ENCODE measurements around the gene SLIT2. TPM values are rescaled to one million over a fixed set of nuclear protein-coding genes. Genes with fewer than 3 reads are reported as not detected.

Gene SLIT2
- total RNA-seq, 1 donor from 2014 or later: 21.6 TPM

- Mint-ChIP-seq H3K27ac (ENCODE audit: unreplicated experiment) (no peak overlapping the region), H3K36me3 (ENCODE audit: unreplicated experiment) (no peaks in the 10 kb centered on the region), H3K4me1 (ENCODE audit: low read depth, unreplicated experiment) (no peaks in the 10 kb centered on the region), H3K27me3 (ENCODE audit: unreplicated experiment) (no peaks in the 10 kb centered on the region), H3K9me3 (ENCODE audit: unreplicated experiment) (no peaks in the 10 kb centered on the region), H3K4me3 (ENCODE audit: unreplicated experiment) (no peak overlapping the region)
- no peak for DNase-seq
- TF ChIP-seq, protein P1, sequence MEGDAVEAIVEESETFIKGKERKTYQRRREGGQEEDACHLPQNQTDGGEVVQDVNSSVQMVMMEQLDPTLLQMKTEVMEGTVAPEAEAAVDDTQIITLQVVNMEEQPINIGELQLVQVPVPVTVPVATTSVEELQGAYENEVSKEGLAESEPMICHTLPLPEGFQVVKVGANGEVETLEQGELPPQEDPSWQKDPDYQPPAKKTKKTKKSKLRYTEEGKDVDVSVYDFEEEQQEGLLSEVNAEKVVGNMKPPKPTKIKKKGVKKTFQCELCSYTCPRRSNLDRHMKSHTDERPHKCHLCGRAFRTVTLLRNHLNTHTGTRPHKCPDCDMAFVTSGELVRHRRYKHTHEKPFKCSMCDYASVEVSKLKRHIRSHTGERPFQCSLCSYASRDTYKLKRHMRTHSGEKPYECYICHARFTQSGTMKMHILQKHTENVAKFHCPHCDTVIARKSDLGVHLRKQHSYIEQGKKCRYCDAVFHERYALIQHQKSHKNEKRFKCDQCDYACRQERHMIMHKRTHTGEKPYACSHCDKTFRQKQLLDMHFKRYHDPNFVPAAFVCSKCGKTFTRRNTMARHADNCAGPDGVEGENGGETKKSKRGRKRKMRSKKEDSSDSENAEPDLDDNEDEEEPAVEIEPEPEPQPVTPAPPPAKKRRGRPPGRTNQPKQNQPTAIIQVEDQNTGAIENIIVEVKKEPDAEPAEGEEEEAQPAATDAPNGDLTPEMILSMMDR (IDR thresholded peaks at IDR 0.05; ENCODE audit: partially characterized antibody, unreplicated experiment): no peak
These were observed 10.5 kb downstream of the SLIT2 start for GRCh38 chr4:20262221-20262620.

DNA sequence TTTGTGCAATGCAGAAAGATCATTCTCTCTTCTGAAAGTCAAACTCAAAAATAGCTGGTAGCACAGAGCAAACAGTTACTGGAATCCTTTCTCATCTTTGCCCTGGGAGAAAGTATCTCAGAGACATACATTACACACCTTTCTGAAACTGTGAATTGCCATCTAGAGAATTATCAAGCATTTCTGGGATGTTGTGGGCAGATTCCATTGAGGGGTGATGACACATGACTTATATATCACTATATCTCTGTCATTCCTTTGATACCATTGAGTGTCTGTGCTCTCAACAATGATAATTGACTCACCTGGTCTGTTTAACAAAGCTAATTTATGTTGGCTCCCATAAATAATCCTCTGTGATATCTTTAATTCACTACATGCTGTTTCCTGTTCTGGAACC, 13.0 kb downstream of the SLIT2 start:
- TF ChIP-seq, protein P1 (IDR thresholded peaks at IDR 0.05; ENCODE audit: partially characterized antibody, unreplicated experiment): no peak
- Mint-ChIP-seq H3K9me3 (ENCODE audit: unreplicated experiment) (no peaks in the 10 kb centered on the region), H3K27me3 (ENCODE audit: unreplicated experiment) (no peaks in the 10 kb centered on the region)

DNA sequence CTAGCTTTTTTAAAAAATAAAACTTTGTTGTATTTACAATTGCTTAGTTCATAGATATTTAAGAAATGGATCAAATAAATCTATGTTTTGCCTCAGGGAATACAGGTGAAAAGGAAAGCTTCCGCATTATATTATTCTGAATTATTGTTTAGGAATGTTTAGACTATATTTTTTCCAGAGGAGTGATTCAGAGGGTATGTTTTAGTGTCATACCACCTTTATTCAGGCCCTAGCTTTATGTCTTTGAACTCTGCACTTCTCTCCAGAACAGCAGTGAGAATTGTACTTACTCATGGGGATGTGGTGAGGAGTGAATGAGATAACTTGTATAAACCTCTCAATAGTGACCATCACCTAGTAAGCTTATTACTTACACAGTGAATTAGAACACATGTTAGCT, 14.0 kb downstream of the SLIT2 start:
- no peak for DNase-seq
- TF ChIP-seq, protein P1 (IDR thresholded peaks at IDR 0.05; ENCODE audit: partially characterized antibody, unreplicated experiment): no peak
- H3K27me3 Mint-ChIP-seq (ENCODE audit: unreplicated experiment): no peaks in the 10 kb centered on the region
- H3K27ac Mint-ChIP-seq (ENCODE audit: unreplicated experiment): no peak overlapping the region
- H3K36me3 Mint-ChIP-seq (ENCODE audit: unreplicated experiment): no peaks in the 10 kb centered on the region
- no peaks in the 10 kb centered on the region for H3K9me3 Mint-ChIP-seq (ENCODE audit: unreplicated experiment)
- no peaks in the 10 kb centered on the region for H3K4me1 Mint-ChIP-seq (ENCODE audit: low read depth, unreplicated experiment)
- no peak overlapping the region for H3K4me3 Mint-ChIP-seq (ENCODE audit: unreplicated experiment)

More for the DNA sequence above, 13.0 kb downstream of the SLIT2 start:
- H3K4me1 Mint-ChIP-seq (ENCODE audit: low read depth, unreplicated experiment): no peaks in the 10 kb centered on the region
- H3K27ac Mint-ChIP-seq (ENCODE audit: unreplicated experiment): no peak overlapping the region
- H3K36me3 Mint-ChIP-seq (ENCODE audit: unreplicated experiment): no peaks in the 10 kb centered on the region
- DNase-seq: no peak
- no peak overlapping the region for H3K4me3 Mint-ChIP-seq (ENCODE audit: unreplicated experiment)

DNA sequence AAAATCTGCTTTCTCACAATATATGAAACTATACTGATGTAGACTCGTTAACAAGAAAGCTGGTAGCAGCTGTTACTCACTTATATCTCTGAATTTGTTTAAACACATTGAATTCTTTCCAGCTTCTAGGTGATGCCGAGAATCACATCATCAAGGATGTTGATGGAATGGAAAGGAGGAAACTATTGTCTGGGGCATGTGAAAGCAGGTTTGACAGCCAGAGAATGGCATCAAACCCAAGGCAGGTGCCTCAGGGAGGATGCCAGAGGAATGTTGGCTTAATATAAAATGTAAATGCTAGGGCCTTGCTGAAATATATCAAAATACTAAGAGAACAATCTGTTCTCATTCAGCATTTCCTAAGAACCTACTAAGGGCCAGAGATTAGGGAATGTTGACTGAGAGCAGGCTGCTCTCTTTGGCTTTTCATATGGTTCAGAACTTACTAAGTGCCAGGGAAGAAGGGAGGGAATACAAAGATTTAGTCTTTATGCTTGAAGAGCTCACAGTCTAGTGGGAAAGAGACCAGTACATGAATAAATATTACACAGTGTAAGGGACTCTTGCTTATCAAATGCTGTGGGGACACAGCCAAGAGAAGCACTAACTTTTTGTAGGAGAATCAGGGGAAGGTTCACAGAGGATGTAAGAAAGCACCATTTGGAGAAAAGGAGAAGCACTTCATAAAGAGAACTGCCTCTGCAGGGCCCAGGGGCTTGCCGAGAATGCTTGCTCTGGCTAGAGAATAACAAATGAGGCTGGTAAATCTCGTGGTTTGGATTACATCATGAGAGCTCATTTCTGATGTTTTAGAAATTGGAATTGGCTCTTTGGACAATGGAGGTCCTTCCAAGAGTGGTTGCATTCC, 14.7 kb downstream of the SLIT2 start:
- no peaks in the 10 kb centered on the region for H3K36me3 Mint-ChIP-seq (ENCODE audit: unreplicated experiment)
- no peak overlapping the region for H3K27ac Mint-ChIP-seq (ENCODE audit: unreplicated experiment)
- H3K9me3 Mint-ChIP-seq (ENCODE audit: unreplicated experiment): no peaks in the 10 kb centered on the region
- DNase-seq: no peak
- no peaks in the 10 kb centered on the region for H3K27me3 Mint-ChIP-seq (ENCODE audit: unreplicated experiment)
- no peak overlapping the region for H3K4me3 Mint-ChIP-seq (ENCODE audit: unreplicated experiment)
- H3K4me1 Mint-ChIP-seq (ENCODE audit: low read depth, unreplicated experiment): no peaks in the 10 kb centered on the region
- TF ChIP-seq, protein P1 (IDR thresholded peaks at IDR 0.05; ENCODE audit: partially characterized antibody, unreplicated experiment): no peak

GRCh38 chr4:20268028-20268427, 16.3 kb downstream of the SLIT2 start:
- no peak overlapping the region for H3K27ac Mint-ChIP-seq (ENCODE audit: unreplicated experiment)
- H3K9me3 Mint-ChIP-seq (ENCODE audit: unreplicated experiment): no peaks in the 10 kb centered on the region
- no peaks in the 10 kb centered on the region for H3K4me1 Mint-ChIP-seq (ENCODE audit: low read depth, unreplicated experiment)
- no peak overlapping the region for H3K4me3 Mint-ChIP-seq (ENCODE audit: unreplicated experiment)
- DNase-seq: no peak
- H3K36me3 Mint-ChIP-seq (ENCODE audit: unreplicated experiment): no peaks in the 10 kb centered on the region
- no peaks in the 10 kb centered on the region for H3K27me3 Mint-ChIP-seq (ENCODE audit: unreplicated experiment)
- TF ChIP-seq, protein P1 (IDR thresholded peaks at IDR 0.05; ENCODE audit: partially characterized antibody, unreplicated experiment): no peak

All from glutamatergic neuron (in vitro differentiated cells).